HG02973 (cell line): ENCODE measurements around the gene OTOS.

Experiments
- ATAC-seq: cut with Tn5 transposase; IDR thresholded peaks from one replicate; pipeline ENCODE4 v1.9.1; 2021; ENCODE audit warnings: moderate library complexity; ENCODE audit not compliant: unreplicated experiment

Gene OTOS

GRCh38 chr2:240123821-240124650, 16.4 kb downstream of the OTOS start:
- no peak for ATAC-seq

- no peak for ATAC-seq
These were observed 18.8 kb downstream of the OTOS start for GRCh38 chr2:240121675-240122074.

DNA sequence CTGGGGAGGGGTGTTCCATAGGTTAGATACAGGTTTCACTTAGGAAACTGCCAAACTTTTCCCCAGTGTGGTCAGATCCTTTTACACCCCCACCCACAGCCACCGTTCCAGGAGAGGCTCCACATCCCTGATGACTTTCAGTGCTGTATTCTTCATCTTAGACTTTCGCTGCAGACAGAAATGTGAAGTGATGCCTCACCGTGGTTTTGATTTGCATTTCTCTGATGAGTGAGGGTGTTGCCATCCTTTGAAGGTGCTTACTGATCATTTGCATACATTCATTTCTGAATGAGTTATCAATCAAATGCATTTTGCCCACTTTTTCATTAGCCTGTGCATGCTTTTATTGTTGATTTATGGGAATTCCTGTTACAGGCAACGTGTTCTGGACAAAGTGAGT, 19.3 kb downstream of the OTOS start:
- ATAC-seq, result no peak

GRCh38 chr2:240114233-240114632, 26.2 kb downstream of the OTOS start:
- no peak for ATAC-seq

DNA sequence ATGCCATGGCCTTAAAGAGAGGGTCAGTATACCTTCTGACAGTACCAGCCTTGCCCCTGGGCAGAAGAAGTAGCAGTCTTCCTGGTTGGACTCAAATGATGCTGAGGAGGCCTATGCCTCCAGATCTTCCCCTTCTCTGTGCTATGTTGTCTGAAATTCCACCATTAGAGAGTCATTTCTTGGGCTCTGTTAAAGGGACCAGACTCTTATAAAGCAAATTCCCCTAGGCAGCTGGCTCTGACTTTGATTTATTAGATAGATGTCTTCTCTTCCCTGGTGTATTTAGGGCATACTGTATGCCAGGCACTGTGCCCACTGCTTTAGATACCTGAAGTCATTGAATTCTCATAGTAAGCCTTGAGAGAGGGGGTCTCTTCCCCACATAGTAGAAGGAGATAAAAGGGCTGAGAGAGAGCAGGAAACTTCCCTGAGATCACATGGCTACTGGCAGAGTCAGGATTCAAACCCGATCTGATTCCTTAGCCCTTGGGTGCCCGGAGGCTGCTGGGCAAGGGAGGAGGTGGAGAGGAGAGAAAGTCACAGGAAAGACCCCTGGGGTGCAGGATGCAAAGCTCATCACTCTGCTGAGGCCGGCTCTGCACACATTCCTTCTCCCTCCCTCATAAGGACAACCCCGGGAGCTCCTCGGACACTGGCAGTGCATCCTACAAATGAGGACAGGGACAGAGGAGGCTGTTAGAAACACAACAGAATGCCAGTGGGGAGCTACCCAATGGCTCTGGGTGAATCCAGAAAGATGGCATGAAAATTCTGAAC, 27.4 kb downstream of the OTOS start:
- no peak for ATAC-seq

- no peak for ATAC-seq
These were observed 29.2 kb downstream of the OTOS start for GRCh38 chr2:240111253-240111652.

- no peak for ATAC-seq
These were observed 31.1 kb downstream of the OTOS start for GRCh38 chr2:240109386-240109785.

DNA sequence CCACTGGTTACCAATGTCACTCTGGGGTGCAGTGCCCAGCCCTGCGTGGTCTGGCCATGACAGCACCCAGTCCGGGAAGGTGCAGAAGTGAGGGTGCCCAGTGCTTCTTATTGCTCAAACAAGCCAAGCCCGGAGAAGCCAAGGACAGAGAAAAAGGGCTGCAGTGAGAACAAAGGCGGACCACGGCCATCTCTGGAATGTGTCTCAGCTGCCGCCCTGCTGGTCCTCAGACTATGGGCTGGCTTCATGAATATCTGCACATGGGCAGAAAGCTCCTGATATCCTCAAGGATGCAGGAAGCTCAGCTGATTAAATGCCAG, 33.0 kb downstream of the OTOS start:
- ATAC-seq, result no peak

- no peak for ATAC-seq
These were observed 33.5 kb downstream of the OTOS start for GRCh38 chr2:240106765-240107476.

- ATAC-seq, result no peak
These were observed 34.5 kb downstream of the OTOS start for GRCh38 chr2:240105982-240106381.

DNA sequence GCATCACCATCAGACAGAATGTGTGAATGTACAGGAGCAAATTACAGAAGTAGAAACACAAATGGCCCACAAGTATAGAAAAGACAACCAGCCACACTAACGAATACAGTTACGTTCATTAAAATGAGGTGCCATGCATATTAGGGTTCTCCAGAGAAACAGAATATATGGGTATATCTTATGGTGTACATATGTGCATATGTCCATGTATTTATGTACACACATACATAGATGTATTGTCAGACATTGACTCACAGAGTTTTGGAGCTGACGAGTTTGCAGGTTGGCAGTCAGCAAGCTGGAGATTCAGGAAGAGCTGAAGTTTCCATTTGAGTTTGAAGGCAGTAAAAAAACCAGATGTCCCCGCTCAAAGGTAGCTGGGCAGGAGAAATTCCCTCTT, 37.3 kb downstream of the OTOS start:
- ATAC-seq, result no peak

DNA sequence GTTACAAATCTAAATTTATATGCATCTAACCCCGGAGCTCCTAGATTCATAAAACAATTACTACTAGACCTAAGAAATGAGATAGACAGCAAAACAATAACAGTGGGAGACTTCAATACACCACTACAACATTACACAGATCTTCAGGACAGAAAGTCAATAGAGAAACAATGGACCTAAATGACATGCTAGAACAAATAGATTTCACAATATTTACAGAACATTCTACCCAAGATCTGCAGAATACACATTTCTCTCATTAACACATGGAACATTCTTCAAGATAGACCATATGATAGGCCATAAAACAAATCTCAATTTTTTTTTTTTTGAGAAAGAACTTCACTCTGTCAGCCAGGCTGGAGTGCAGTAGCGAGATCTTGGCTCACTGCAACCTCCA, 42.1 kb downstream of the OTOS start:
- no peak for ATAC-seq

DNA sequence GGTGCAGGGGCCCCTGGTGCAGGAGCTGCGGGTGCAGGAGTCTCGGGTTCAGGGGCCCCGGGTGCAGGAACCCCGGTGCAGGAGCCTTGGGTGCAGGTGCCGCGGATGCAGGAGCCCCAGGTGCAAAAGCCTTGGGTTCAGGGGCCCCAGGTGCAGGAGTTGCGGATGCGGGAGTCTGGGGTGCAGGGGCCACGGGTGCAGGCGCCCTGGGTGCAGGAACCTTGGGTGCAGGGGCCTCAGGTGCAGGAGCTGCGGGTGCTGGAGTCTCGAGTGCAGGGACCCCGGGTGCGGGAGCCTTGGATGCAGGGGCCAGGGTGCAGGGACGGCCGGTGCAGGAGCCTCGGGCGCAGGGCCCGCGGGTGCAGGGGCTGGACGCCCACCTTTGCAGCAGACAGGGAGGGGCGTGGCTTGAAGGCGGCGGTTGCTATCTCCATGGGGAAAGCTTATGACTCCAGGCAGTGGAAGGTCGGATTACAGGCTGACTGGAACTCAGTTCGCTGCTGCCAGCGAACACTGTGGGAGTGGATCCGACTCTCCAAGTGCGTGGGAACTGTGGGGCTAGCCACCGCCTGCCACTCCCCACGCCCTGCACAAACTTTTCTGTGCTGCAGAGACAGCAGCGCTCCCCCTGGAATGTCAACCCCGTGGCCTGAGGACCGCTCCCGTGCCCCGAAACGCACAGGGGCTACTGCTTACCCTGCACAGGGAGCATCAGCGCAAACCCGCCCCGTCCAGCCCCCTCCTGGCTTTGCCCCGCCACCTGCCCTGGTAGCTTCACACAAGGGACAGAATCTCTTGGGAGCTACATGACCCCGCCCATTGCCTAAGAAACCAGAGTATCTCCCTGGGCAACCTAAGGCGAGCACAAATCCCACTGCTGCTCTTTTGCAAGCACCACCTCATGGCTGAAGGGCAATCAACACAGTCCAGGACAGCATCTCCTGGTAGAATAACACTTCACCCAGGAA, 44.6 kb downstream of the OTOS start:
- no peak for ATAC-seq

- no peak for ATAC-seq
These were observed 51.2 kb downstream of the OTOS start for GRCh38 chr2:240089306-240089705.
